Stimulated activated CD4-positive, alpha-beta T cell treated with anti-CD3 and anti-CD28 coated beads, Interleukin-15, amount 100 ng/mL, for 1 hour (primary cell): ENCODE results near the gene PHKB.

Experiments used
- DNase-seq, 2 donors: peaks; one replicate each; pipeline ENCODE4 v3.0.0-alpha.2; 2020; ENCODE audit warnings: low read depth in 1 of 2, low spot score in 1 of 2

Gene PHKB

DNA sequence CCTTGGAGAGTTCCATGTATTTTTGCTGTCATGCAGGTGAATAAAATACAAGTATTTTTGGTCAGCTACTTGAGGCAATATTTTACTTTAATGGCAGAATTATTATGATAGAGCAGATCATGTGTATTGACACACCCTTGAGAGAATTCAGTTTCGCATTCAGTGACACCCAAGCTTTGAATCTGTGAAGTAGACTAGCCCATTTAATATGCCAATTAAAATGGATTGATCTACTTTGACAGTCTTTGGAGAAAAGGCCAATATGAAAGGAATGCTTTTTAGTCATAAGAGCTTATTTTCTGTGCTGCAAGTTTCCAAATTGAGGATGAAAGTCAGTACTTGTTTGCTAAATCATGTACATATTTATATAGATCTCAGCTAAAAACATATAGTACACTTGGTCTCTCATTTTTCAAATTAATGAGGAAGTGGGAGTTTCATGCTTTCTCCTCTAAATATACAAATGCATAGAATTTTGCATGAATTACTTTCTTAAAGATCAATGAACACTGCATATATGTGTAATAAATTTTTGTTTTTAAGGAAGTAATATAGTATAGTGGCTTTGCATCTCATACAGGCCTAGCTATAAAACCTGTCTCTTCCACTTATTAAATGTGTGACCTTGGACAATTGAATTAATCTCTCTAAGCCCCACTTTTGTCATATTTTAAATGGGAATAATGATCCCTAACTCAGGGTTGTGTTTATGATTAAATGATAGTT lies 161.5 kb downstream of the PHKB start:
- no peak for DNase-seq

DNA sequence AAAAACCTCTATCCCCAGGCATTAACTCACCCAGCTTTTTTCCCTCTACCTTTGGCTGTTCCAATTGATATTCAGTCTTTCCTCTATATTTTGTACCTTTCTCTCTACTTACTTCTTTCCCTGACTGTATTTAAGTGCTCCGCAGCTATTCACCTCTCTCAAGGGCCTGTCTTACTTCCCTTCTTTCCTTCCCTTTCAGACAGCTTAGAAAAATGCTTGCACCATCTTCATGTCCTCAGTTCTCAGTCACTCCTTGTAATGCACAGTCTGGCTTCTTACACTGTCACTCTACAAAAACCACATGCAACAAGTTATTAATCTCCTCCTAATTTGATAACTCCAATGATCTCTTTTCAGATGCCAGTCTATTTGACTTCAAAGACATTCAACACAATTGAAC lies 163.4 kb downstream of the PHKB start:
- DNase-seq, result no peak

- no peak for DNase-seq
Measured at GRCh38 chr16:47625115-47625567, 164.0 kb downstream of the PHKB start.

- no peak for DNase-seq
Measured at GRCh38 chr16:47626246-47626645, 165.1 kb downstream of the PHKB start.

DNA sequence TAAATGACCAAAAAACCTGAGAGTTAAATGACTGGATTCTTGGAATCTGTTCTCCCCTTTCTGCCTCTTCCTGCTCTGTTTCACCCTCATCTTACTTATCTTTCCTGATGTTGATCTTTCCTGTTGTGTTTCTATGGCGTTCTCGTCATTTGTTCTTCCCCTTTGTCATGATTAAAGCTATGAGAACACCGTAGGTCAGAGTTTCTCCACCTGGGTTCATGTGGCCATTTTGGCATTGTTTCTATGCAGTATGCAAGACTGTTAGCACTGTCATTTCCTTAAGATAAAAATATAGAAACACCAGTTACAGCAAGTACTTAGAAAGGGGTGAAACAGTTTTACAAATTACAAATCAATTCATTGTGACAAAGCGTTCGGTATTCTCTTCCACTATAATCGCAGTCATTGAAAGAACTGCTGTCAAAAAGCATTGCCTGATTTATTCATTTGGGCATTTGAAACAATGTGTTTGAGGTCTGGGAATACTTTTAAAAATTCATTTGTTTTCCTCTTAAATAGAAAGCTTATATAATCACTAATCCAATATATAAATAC lies 166.0 kb downstream of the PHKB start:
- DNase-seq, result no peak

DNA sequence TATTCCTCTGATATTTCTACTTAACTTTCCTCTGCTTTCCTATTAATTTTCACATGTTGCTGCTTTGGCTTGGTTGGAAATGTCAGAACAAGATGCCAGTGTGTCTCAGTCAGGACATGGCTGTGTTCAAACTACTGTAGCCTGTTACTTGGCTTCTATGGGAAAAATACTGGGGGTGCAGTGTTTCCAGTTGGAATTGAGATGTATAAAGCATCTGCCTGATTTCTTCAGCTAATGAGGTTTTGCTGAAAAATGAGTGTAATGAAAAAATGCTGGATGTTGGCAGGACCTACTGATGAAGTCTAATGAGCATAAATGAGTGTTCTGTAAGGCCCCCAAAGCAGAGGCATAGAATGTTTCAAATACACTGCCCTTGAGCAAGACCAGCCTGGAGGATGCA lies 166.6 kb downstream of the PHKB start:
- DNase-seq, result no peak

DNA sequence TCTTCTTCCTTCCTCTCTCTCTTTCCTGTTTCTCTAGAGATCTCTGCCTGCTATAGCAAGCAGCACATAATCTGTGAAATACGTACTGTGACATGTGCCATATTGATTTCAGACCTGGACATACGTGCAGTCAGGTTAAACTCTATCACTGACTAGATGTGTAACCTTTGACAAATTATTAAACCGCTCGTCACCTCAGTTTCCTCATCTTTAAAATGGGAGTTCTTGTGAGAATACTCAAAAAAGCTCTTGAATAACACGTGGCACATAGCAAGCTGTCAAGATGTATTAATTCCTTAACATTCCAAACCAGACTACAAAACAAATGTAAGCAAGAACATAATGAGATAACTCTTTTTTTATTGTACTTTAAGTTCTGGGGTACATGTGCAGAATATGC lies 170.0 kb downstream of the PHKB start:
- DNase-seq, result no peak

DNA sequence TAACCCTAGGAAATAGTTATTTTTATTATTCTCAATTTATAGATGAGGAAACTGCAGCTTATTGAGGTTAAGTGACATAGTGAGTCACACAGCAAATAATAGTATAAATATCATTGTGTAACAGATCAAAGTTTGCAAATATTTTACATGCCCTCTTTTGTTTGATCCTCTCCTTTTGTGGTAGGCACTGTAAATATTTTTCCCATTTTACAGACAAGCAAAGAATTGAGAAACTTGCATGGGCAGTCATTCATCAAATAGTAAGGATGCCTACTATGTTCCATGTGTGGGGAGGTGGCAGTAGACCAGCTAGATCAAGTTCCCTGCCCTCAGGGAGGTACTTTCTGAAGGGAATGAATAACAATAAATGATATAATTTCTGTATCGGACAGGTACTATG lies 173.0 kb downstream of the PHKB start:
- no peak for DNase-seq

DNA sequence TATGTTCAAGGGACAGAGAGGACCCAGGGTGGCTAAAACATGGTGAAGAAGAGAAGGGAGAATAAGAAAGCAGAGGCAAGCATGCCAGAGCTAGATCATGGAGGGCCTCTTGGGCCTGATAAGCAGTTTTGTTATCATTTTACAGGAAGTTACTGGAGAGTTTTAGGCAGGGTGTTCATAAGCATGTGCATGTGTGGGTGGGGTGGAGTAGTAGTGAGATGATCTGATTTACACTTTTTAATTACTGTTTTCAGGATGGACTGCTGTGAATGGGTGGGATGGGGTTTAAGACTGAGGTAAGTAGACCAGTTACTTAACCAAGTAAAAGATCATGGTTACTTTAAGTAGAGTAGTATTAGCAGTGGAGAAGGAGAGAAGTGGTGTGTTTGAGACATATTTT lies 173.6 kb downstream of the PHKB start:
- no peak for DNase-seq

GRCh38 chr16:47636501-47637099 lies 175.5 kb downstream of the PHKB start:
- DNase-seq, result no peak

GRCh38 chr16:47638175-47638574 lies 177.0 kb downstream of the PHKB start:
- no peak for DNase-seq

DNA sequence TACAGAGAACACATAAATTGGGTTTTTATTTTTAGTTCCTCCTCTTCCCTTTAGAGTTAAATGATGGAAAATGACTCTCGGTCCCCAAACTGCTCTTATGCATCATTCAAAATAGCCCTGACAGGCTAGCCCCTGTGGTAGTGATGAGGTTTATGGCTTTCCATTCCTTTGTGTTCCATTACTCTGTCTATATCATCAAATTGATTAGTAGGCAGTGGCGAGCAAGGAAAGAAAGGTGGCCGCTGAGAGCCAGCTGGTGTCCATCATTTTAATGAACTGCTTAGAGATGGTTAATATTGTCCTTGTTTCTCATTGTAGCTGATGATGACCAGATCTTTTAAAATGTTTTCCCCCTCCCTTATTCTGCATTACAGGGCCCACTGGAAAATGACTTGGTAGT lies 179.5 kb downstream of the PHKB start:
- no peak for DNase-seq

DNA sequence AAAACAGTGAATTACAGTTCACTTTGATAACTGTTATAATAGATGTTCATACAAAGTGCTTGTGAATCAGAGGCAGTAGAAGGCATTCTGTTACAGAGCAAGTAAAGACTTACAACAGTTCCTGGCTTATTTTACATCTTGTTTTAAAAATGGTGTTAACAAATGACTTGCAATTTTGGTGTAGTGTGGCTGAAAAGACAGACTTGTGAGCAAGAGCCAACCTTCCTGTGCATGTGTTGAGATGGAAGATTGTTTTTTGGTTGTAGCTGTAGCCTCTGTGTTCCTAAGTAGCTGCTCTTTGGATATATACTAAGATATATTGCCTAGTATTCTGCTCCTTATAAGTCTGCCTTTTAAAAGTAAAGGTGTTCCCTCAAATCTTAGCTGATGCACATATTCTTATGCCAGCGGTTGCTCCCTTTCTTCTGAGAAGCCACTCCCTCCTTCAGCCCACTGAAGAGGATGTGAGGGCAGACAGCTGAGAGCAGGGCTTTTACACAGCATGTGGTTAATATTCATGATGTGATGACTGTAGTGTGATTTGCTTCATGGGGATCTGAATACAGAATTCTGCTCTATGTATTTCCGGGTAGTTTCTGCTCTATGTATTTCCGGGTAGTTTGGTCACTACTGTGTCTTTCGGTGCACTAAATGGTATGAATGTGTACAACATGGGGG lies 182.3 kb downstream of the PHKB start:
- no peak for DNase-seq

- no peak for DNase-seq
Measured at GRCh38 chr16:47644166-47644565, 183.0 kb downstream of the PHKB start.

GRCh38 chr16:47644661-47645060 lies 183.5 kb downstream of the PHKB start:
- no peak for DNase-seq

DNA sequence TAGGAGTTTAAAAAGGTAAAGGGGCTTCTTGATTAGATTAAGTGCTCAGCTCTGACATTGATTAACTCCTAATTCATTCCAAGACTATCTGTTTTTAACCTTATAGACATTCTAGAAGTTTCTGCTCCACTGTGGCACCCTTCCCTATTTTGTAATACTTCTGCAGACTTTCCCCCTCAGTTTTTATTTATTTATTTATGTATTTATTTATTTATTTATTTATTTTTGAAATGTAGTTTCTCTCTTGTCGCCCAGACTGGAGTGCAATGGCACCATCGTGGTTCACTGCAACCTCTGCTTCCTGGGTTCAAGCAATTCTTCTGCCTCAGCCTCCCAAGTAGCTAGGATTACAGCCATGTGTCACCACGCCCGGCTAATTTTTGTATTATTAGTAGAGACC lies 185.8 kb downstream of the PHKB start:
- DNase-seq, result no peak

- no peak for DNase-seq
Measured at GRCh38 chr16:47657032-47657431, 195.9 kb downstream of the PHKB start.

- DNase-seq, result no peak
Measured at GRCh38 chr16:47657977-47658376, 196.8 kb downstream of the PHKB start.

DNA sequence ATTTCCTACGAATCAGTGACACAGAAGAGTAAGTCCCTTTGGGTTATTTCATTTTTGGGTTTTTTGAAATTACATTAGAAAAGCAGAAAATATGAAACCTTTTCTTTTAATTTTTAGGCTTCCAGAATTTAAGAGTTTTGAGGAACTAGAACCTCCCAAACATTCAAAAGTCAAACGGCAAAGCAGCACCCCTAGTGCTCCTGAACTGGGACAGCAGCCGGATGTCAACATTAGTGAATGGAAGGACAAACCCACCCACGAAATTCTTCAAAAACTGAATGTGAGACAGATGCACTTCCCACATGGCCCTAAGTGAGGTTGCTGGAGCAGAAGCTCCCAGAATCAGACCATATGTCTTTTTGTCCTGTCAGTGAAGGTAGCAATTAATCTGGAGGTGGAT lies 199.4 kb downstream of the PHKB start:
- DNase-seq, result no peak

DNA sequence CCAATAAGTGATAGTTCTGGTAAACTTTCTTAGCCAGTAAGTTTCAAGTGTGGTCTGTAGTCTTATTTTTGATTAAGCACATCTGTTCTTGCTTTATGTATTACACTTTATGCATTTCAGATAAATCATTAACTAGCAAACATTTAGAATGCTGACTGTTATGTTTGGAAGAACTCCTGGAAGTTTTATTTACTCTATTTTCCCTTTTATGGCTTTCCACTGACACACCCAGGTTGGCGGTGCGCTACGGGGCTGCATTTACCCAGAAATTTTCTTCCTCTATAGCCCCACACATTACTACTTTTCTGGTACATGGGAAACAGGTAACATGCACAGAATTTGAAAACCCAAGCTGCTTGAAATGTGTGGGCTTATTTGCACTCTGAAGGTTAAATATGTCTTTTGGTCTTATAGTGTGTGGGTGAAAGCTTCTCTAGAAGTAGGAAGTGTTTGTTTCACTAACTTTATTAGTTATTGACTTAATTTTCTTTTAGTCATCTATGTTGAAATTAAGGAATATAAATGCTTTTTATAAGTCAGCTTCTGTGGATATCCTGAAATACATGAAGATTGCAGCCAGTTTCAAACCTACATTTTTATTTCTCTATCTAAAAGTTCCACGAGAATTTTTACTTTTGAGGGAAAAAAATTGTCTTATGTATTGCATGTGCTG lies 203.7 kb downstream of the PHKB start:
- DNase-seq, result no peak

- DNase-seq, result no peak
Measured at GRCh38 chr16:47666434-47666833, 205.3 kb downstream of the PHKB start.

DNA sequence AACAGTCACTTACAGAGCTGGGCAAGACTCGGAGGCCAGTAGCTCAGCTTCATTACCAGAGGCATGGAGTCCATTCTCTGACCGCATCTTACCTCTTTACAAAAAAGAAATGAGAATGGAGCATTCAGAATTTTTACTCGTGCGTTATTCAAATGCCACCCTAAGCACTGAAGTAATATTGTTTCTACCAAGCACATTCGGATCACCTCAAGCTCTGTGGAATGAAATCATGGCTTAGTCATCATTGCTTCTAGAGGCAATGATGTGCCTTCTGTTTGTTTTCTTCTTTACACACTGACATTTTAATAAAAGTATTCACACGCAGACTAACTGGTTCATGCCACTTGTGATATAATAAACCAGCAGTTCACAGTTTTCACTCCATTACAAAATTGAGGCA lies 206.8 kb downstream of the PHKB start:
- DNase-seq, result no peak
